Measurements from ENCODE around the gene SPTLC1.
"Not testable (repeated sequence)": the region's sequence is repeated elsewhere in the genome, so short reads cannot be mapped to it uniquely, and the experiment has no call there.

- not testable (repeated sequence) for TF ChIP-seq CTCF (IDR thresholded peaks at IDR 0.05 in 2 of 3, conservative IDR thresholded peaks at IDR 0.05 in 1 of 3; ENCODE audit: control insufficient read depth in 2 of 3, extremely low read depth in 1 of 3, insufficient read depth in 1 of 3, low read depth in 3 of 3, low read length in 3 of 3); POLR2A (IDR thresholded peaks at IDR 0.05; ENCODE audit: low read depth, low read length); YY1 (IDR thresholded peaks at IDR 0.05; ENCODE audit: low read depth, low read length); NFYB (IDR thresholded peaks at IDR 0.05; ENCODE audit: insufficient read depth, low read depth, low read length); NR2C1 (IDR thresholded peaks at IDR 0.05); NFIC (IDR thresholded peaks at IDR 0.05; ENCODE audit: low read depth, low read length)
- TF ChIP-seq, protein P1, sequence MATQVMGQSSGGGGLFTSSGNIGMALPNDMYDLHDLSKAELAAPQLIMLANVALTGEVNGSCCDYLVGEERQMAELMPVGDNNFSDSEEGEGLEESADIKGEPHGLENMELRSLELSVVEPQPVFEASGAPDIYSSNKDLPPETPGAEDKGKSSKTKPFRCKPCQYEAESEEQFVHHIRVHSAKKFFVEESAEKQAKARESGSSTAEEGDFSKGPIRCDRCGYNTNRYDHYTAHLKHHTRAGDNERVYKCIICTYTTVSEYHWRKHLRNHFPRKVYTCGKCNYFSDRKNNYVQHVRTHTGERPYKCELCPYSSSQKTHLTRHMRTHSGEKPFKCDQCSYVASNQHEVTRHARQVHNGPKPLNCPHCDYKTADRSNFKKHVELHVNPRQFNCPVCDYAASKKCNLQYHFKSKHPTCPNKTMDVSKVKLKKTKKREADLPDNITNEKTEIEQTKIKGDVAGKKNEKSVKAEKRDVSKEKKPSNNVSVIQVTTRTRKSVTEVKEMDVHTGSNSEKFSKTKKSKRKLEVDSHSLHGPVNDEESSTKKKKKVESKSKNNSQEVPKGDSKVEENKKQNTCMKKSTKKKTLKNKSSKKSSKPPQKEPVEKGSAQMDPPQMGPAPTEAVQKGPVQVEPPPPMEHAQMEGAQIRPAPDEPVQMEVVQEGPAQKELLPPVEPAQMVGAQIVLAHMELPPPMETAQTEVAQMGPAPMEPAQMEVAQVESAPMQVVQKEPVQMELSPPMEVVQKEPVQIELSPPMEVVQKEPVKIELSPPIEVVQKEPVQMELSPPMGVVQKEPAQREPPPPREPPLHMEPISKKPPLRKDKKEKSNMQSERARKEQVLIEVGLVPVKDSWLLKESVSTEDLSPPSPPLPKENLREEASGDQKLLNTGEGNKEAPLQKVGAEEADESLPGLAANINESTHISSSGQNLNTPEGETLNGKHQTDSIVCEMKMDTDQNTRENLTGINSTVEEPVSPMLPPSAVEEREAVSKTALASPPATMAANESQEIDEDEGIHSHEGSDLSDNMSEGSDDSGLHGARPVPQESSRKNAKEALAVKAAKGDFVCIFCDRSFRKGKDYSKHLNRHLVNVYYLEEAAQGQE (IDR thresholded peaks at IDR 0.05; ENCODE audit: low read depth, low read length) = not testable (repeated sequence)
- TF ChIP-seq, protein P2, sequence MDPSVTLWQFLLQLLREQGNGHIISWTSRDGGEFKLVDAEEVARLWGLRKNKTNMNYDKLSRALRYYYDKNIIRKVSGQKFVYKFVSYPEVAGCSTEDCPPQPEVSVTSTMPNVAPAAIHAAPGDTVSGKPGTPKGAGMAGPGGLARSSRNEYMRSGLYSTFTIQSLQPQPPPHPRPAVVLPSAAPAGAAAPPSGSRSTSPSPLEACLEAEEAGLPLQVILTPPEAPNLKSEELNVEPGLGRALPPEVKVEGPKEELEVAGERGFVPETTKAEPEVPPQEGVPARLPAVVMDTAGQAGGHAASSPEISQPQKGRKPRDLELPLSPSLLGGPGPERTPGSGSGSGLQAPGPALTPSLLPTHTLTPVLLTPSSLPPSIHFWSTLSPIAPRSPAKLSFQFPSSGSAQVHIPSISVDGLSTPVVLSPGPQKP (IDR thresholded peaks at IDR 0.05; ENCODE audit: low read depth, low read length) = not testable (repeated sequence)
Observed at GRCh38 chr9:92010253-92010652, 105.0 kb downstream of the SPTLC1 start.

Data from GM12878 (cell line).